ENCODE results near the gene SLC2A11. TPM values are rescaled to one million over a fixed set of nuclear protein-coding genes. Genes with fewer than 3 reads are reported as not detected.

SLC2A11 gene
- total RNA-seq = 10 to 100 TPM in 2 of 4 donors, 1 to 10 TPM in 2; 3.2 to 12.5 (median 8.7) TPM

GRCh38 chr22:23857606-23858483 is at the start of gene SLC2A11:
Gene SLC2A11 (plus strand): TSS chr22:23857875. CDS start chr22:23858000, 125 bp downstream.
- WGBS = under 1% methylated on average over 29 of the region's 60 CpGs
- TF ChIP-seq EP300 (IDR thresholded peaks at IDR 0.05) (no peak), POLR2A (IDR thresholded peaks at IDR 0.05) (peak in 1 of 2 donors; percentile 37), POLR2AphosphoS5 (IDR thresholded peaks at IDR 0.05) (peak in 1 of 3 donors; percentile 53), CTCF (IDR thresholded peaks at IDR 0.05) (peak in 1 of 2 donors; percentile 13)
- Histone ChIP-seq H3K36me3 (no peaks in the 10 kb centered on the region), H3K27ac (peak within 1 kb of the TSS; percentile 81), H3K27me3 (no peaks in the 10 kb centered on the region), H3K4me1 (peaks cover 24% of the 10 kb centered on the region), H3K9me3 (no peaks in the 10 kb centered on the region), H3K4me3 (peak within 1 kb of the TSS; percentile 83)
- DNase-seq (ENCODE audit: low spot score in 2 of 2) = peak; percentile 96 to 98

GRCh38 chr22:23812378-23812777 is 45.3 kb upstream of the SLC2A11 start:
- no peak overlapping the region for H3K27ac ChIP-seq
- TF ChIP-seq POLR2A (IDR thresholded peaks at IDR 0.05) (no peak), EP300 (IDR thresholded peaks at IDR 0.05) (no peak)
- peaks cover 63% of the 10 kb centered on the region for H3K36me3 ChIP-seq
- no peaks in the 10 kb centered on the region for H3K27me3 ChIP-seq
- no peak overlapping the region for H3K4me3 ChIP-seq
- WGBS = 94% methylated on average over 4 of the region's 4 CpGs
- H3K4me1 ChIP-seq = no peaks in the 10 kb centered on the region
- H3K9me3 ChIP-seq = no peaks in the 10 kb centered on the region
- no peak for DNase-seq (ENCODE audit: low spot score in 2 of 2)

- no peak overlapping the region for H3K4me3 ChIP-seq
- peaks cover under 1% of the 10 kb centered on the region for H3K4me1 ChIP-seq
- TF ChIP-seq POLR2A (IDR thresholded peaks at IDR 0.05) = no peak
- TF ChIP-seq EP300 (IDR thresholded peaks at IDR 0.05) = no peak
- TF ChIP-seq POLR2AphosphoS5 (IDR thresholded peaks at IDR 0.05) = no peak
- TF ChIP-seq CTCF (IDR thresholded peaks at IDR 0.05) = no peak
- H3K27ac ChIP-seq = no peak overlapping the region
- 81% methylated on average over 9 of the region's 10 CpGs for WGBS
- DNase-seq (ENCODE audit: low spot score in 2 of 2) = no peak
- no peaks in the 10 kb centered on the region for H3K27me3 ChIP-seq
- H3K9me3 ChIP-seq = no peaks in the 10 kb centered on the region
- peaks cover 69% of the 10 kb centered on the region for H3K36me3 ChIP-seq
Observed at GRCh38 chr22:23815541-23816155, 42.0 kb upstream of the SLC2A11 start.

GRCh38 chr22:23816156-23816976 is 41.3 kb upstream of the SLC2A11 start:
- no peaks in the 10 kb centered on the region for H3K9me3 ChIP-seq
- 78% methylated on average over 15 of the region's 18 CpGs for WGBS
- no peak overlapping the region for H3K27ac ChIP-seq
- no peaks in the 10 kb centered on the region for H3K27me3 ChIP-seq
- H3K4me1 ChIP-seq = peaks cover 6% of the 10 kb centered on the region
- no peak overlapping the region for H3K4me3 ChIP-seq
- TF ChIP-seq CTCF (IDR thresholded peaks at IDR 0.05) = no peak
- no peak for TF ChIP-seq POLR2A (IDR thresholded peaks at IDR 0.05)
- TF ChIP-seq EP300 (IDR thresholded peaks at IDR 0.05) = no peak
- no peak for TF ChIP-seq POLR2AphosphoS5 (IDR thresholded peaks at IDR 0.05)
- peaks cover 69% of the 10 kb centered on the region for H3K36me3 ChIP-seq
- DNase-seq (ENCODE audit: low spot score in 2 of 2) = no peak

GRCh38 chr22:23817146-23817545 is 40.5 kb upstream of the SLC2A11 start:
- Histone ChIP-seq H3K36me3 (peaks cover 72% of the 10 kb centered on the region), H3K4me1 (peaks cover 6% of the 10 kb centered on the region), H3K27ac (no peak overlapping the region), H3K27me3 (no peaks in the 10 kb centered on the region), H3K9me3 (no peaks in the 10 kb centered on the region), H3K4me3 (no peak overlapping the region)
- TF ChIP-seq CTCF (IDR thresholded peaks at IDR 0.05) (no peak), POLR2A (IDR thresholded peaks at IDR 0.05) (no peak), POLR2AphosphoS5 (IDR thresholded peaks at IDR 0.05) (no peak), EP300 (IDR thresholded peaks at IDR 0.05) (no peak)
- WGBS = 98% methylated on average over 5 of the region's 6 CpGs
- no peak for DNase-seq (ENCODE audit: low spot score in 2 of 2)

Data from suprapubic skin (tissue), 4 donors.